Measurements from ENCODE around the gene KCTD19. TPM values are rescaled to one million over a fixed set of nuclear protein-coding genes. Genes with fewer than 3 reads are reported as not detected.

Gene KCTD19
- total RNA-seq, 1 experiment from 2014 or later, result not detected

DNA sequence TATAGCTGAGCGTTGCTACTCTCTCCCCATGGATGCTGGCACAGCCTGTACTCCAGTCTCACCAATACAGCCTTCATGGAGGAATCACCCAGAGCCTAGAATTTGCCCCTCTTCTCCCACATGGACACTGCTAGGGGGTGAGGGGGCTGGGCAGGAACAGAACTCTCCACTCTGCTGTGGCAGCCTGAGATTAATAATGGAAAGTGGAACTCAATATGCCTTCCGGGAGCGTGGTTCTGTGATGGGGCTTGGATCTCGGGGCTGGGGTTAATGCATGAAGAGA is 76.6 kb downstream of the KCTD19 start:
- DNase-seq (no peak), ATAC-seq (no peak)
- Histone ChIP-seq H3K27ac (ENCODE audit: low read length) (no peak overlapping the region), H3K4me3 (ENCODE audit: low read length) (no peak overlapping the region), H3K9me2 (replicated peaks; ENCODE audit: low read length) (no peaks in the 10 kb centered on the region), H3K36me3 (ENCODE audit: low read depth, low read length) (no peaks in the 10 kb centered on the region), H3K9ac (ENCODE audit: low read length) (no peak overlapping the region), H4K20me1 (ENCODE audit: low read length) (no peaks in the 10 kb centered on the region), H3F3A (ENCODE audit: low read length, unreplicated experiment) (peaks cover 1% of the 10 kb centered on the region), H3K9me3 (ENCODE audit: low read length) (no peaks in the 10 kb centered on the region), H2AFZ (ENCODE audit: low read length) (no peak overlapping the region), H3K79me2 (ENCODE audit: low read length) (peaks cover 21% of the 10 kb centered on the region), H3K4me1 (ENCODE audit: insufficient read depth, low read length) (peaks cover 24% of the 10 kb centered on the region), H3K27me3 (ENCODE audit: low read length) (no peaks in the 10 kb centered on the region), H3K4me2 (ENCODE audit: low read length) (peak overlapping the region; percentile 95; the same call in 1 of the 2 replicates)
- CTCF ChIA-PET, result no interaction called here
- intact Hi-C loops (cut with micrococcal nuclease), result no loop called here
- POLR2A ChIA-PET (ENCODE audit: unreplicated experiment), result no interaction called here
- no peak for TF ChIP-seq EZH2 (IDR thresholded peaks at IDR 0.05; ENCODE audit: low read length, unreplicated experiment)
- TF ChIP-seq, protein P1, sequence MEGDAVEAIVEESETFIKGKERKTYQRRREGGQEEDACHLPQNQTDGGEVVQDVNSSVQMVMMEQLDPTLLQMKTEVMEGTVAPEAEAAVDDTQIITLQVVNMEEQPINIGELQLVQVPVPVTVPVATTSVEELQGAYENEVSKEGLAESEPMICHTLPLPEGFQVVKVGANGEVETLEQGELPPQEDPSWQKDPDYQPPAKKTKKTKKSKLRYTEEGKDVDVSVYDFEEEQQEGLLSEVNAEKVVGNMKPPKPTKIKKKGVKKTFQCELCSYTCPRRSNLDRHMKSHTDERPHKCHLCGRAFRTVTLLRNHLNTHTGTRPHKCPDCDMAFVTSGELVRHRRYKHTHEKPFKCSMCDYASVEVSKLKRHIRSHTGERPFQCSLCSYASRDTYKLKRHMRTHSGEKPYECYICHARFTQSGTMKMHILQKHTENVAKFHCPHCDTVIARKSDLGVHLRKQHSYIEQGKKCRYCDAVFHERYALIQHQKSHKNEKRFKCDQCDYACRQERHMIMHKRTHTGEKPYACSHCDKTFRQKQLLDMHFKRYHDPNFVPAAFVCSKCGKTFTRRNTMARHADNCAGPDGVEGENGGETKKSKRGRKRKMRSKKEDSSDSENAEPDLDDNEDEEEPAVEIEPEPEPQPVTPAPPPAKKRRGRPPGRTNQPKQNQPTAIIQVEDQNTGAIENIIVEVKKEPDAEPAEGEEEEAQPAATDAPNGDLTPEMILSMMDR (conservative IDR thresholded peaks at IDR 0.05; ENCODE audit: low read depth, low read length), result no peak
- TF ChIP-seq EZH2phosphoT487 (IDR thresholded peaks at IDR 0.05; ENCODE audit: borderline replicate concordance, low read length), result no peak
- no TSS peak for BruUV-seq (replicated peaks)

- no peaks in the 10 kb centered on the region for H3K27me3 ChIP-seq (ENCODE audit: low read length)
- peak overlapping the region; percentile 73 for H3K4me3 ChIP-seq (ENCODE audit: low read length)
- no peaks in the 10 kb centered on the region for H3K9me3 ChIP-seq (ENCODE audit: low read length)
- H3K4me1 ChIP-seq (ENCODE audit: insufficient read depth, low read length), result peaks cover 30% of the 10 kb centered on the region
- intact Hi-C loops (cut with micrococcal nuclease), result loop anchor here (10.0 kb wide), 1 partner anchor 55 kb away; the partner anchor contains the start of genes E2F4, ELMO3 and EXOC3L1
- ATAC-seq (no peak), DNase-seq (no peak)
- H2AFZ ChIP-seq (ENCODE audit: low read length), result peak overlapping the region; percentile 94; the same call in 1 of the 2 replicates
- no peaks in the 10 kb centered on the region for H4K20me1 ChIP-seq (ENCODE audit: low read length)
- H3K36me3 ChIP-seq (ENCODE audit: low read depth, low read length), result no peaks in the 10 kb centered on the region
- no peak for TF ChIP-seq EZH2phosphoT487 (IDR thresholded peaks at IDR 0.05; ENCODE audit: borderline replicate concordance, low read length)
- H3K9me2 ChIP-seq (replicated peaks; ENCODE audit: low read length), result no peaks in the 10 kb centered on the region
- H3K27ac ChIP-seq (ENCODE audit: low read length), result no peak overlapping the region
- ChIA-PET POLR2A (ENCODE audit: unreplicated experiment) (no interaction called here), CTCF (interaction anchor here (0.8 kb wide), 1 partner anchor 11 kb away, joined by 3 read pairs; no protein-coding TSS in a partner anchor)
- no TSS peak for BruUV-seq (replicated peaks)
- H3F3A ChIP-seq (ENCODE audit: low read length, unreplicated experiment), result peaks cover 7% of the 10 kb centered on the region
- H3K4me2 ChIP-seq (ENCODE audit: low read length), result peak overlapping the region; percentile 95
- no peak overlapping the region; the same call in 1 of the 2 replicates for H3K9ac ChIP-seq (ENCODE audit: low read length)
- peaks cover 26% of the 10 kb centered on the region for H3K79me2 ChIP-seq (ENCODE audit: low read length)
These were observed 77.1 kb downstream of the KCTD19 start for GRCh38 chr16:67249178-67250044.

- ChIA-PET POLR2A (ENCODE audit: unreplicated experiment) (no interaction called here), CTCF (interaction anchor here (0.8 to 1.7 kb wide), 2 partner anchors 12 kb away, joined by 3 to 21 read pairs; no protein-coding TSS in a partner anchor)
- Histone ChIP-seq H3K4me3 (ENCODE audit: low read length) (peak within 1 kb of the TSS; percentile 73), H3F3A (ENCODE audit: low read length, unreplicated experiment) (peaks cover 7% of the 10 kb centered on the region), H2AFZ (ENCODE audit: low read length) (peak within 1 kb of the TSS; percentile 94), H3K9me2 (replicated peaks; ENCODE audit: low read length) (no peaks in the 10 kb centered on the region), H3K36me3 (ENCODE audit: low read depth, low read length) (no peaks in the 10 kb centered on the region), H3K9ac (ENCODE audit: low read length) (peak within 1 kb of the TSS; percentile 51), H3K4me1 (ENCODE audit: insufficient read depth, low read length) (peaks cover 38% of the 10 kb centered on the region), H3K4me2 (ENCODE audit: low read length) (peak within 1 kb of the TSS; percentile 95), H4K20me1 (ENCODE audit: low read length) (no peaks in the 10 kb centered on the region), H3K79me2 (ENCODE audit: low read length) (peaks cover 33% of the 10 kb centered on the region), H3K27me3 (ENCODE audit: low read length) (no peaks in the 10 kb centered on the region), H3K9me3 (ENCODE audit: low read length) (no peaks in the 10 kb centered on the region), H3K27ac (ENCODE audit: low read length) (no peak within 1 kb of the TSS)
- TF ChIP-seq EZH2 (IDR thresholded peaks at IDR 0.05; ENCODE audit: low read length, unreplicated experiment), result no peak
- no peak for TF ChIP-seq EZH2phosphoT487 (IDR thresholded peaks at IDR 0.05; ENCODE audit: borderline replicate concordance, low read length)
- TF ChIP-seq, protein P1 (conservative IDR thresholded peaks at IDR 0.05; ENCODE audit: low read depth, low read length), result no peak; the same call in 1 of the 2 replicates
- no peak for DNase-seq
- ATAC-seq, result no peak
- BruUV-seq (replicated peaks), result no TSS peak
- intact Hi-C loops (cut with micrococcal nuclease), result loop anchor here (10.0 kb wide), 1 partner anchor 54 kb away; the partner anchor contains the start of genes E2F4, ELMO3 and EXOC3L1
These were observed 78.0 kb downstream of the KCTD19 start, which contains the start of gene SLC9A5 for GRCh38 chr16:67248401-67249177. SLC9A5 (plus strand) TSS chr16:67248979; CDS start chr16:67249015, 36 bp downstream.

Data from PC-3 (cell line).